Activated CD4-positive, alpha-beta T cell treated with anti-CD3 and anti-CD28 coated beads for 1 hour (primary cell): ENCODE data around the gene CPNE1.
A peak's percentile ranks its signal among the peaks of the same experiment; 100 is the strongest.
"Not testable (repeated sequence)": the region's sequence is repeated elsewhere in the genome, so short reads cannot be mapped to it uniquely, and the experiment has no call there.

Source experiments
- DNase-seq: peaks from one replicate; pipeline ENCODE4 v3.0.0-alpha.2; 2020

CPNE1 gene

GRCh38 chr20:35664466-35665206 lies at the start of gene CPNE1, which contains the start of gene RBM12:
CPNE1 (minus strand) TSS chr20:35664900; CDS start chr20:35632923, 31,977 bp downstream.
RBM12 (minus strand) TSS chr20:35664900; CDS start chr20:35655322, 9,578 bp downstream.
- peak; percentile 89 for DNase-seq

DNA sequence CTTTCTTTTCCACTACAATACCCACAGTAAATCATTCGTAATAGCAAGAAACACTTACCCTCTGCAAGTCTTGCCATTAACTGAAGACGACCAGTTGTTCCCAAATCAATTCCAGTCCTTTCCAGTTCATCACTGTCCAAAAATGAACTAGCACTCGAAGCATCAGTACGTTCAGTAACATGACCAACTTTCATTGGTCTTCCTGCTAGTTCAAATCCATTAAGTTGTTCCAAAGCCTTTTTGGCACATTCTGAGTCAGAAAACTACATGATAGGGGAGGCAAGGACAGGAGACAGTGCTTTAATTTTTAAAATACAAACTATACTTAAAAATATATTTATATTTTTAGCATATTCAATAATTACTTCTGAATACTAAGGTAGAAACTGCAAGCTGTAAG lies 49.4 kb upstream of the CPNE1 start:
- DNase-seq: no peak

DNA sequence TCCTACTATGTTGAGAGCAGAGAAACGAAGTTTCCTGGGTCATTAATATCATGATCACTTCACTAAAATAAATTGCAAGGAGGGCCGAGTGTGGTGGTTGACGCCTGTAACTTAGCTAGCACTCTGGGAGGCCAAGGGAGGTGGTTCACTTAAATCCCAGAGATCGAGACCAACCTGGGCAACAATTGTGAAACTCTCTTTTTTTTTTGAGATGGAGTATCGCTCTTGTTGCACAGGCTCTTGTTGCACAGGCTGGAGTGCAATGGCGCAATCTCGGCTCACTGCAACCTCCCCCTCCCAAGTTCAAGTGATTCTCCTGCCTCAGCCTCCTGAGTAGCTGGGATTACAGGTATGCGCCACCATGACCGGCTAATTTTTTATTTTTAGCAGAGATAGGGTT lies 48.4 kb upstream of the CPNE1 start:
- not testable (repeated sequence) for DNase-seq

DNA sequence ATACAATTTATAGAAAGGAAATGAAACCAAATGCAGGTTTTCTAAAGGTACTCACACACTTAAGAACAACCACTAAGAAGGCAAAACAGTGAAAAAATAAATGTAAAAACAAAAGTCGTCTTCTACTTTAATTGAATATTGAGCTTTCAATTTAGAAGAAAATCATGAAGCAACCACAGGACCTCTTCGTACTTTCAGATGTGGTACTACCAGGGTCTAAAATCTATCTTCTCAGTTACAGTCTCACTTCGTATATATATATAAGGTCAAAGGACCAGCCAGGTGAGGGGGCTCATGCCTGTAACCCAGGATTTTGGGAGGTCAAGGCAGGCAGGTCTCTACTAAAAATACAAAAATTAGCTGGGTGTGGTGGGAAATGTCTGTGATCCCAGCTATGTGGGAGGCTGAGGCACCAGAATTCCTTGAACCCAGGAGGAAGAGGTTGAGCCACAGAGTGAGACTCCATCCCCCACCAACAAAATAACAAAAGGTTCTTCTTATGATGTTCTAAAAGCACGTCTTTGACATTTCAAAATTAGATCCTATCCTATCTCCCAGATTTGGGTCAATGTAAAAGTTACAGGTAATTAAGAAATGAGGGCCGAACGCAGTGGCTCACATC lies 47.0 kb upstream of the CPNE1 start:
- DNase-seq: no peak

DNA sequence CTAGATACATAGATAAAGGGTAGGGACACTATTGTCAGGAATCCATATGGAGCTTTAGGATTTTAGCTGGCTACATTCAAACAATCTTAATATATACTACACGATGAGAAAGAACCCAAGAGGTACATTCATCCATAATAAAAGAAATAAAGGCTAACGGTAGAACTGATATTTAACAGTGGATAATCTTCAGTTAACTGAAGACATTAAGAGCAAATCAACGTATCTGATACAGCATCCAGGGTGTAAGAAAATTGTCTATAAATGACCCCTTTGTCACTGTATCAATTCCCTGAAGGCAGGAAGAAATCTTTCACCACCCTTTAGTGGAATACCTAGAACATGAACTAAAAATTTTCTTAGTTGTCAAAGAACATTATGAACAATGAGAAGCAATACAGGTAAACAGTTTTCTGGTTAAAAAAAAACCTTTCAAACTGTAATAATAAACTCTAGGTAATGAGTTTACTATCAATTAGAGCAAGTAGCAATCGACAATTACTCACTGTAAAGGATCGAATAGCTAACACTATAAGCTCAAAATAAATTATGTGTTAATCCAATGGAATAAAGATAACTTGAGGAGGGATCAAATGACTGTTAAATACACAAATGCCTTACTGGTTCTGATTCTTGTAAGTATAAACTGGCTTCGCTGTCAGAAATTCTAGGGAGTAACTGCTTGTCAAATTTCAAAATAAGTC lies 46.3 kb upstream of the CPNE1 start:
- DNase-seq: no peak

- no peak for DNase-seq
Measured at GRCh38 chr20:35710039-35710438, 45.3 kb upstream of the CPNE1 start.

- DNase-seq: no peak
Measured at GRCh38 chr20:35709259-35709658, 44.6 kb upstream of the CPNE1 start.

DNA sequence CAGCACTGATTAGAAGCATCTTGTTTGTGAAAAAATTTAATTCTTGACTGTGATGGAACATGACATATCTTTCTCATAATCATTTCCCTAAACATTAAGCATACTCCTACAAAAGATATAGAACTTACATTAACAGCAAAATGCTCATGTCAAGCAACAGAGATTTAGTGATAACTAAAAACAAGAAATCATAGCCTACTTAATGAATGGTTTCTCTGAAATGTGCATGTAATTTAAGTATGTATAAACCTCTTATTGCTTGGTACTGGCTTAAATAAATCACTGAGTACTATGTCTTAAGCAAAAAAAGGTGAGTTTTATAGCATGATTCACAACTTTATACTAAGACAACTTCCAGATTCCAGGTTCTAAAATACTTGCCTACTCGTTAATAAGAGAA lies 43.8 kb upstream of the CPNE1 start:
- no peak for DNase-seq

- not testable (repeated sequence) for DNase-seq
Measured at GRCh38 chr20:35706591-35707529, 42.2 kb upstream of the CPNE1 start.

GRCh38 chr20:35705894-35706293 lies 41.2 kb upstream of the CPNE1 start:
- not testable (repeated sequence) for DNase-seq

- no peak for DNase-seq
Measured at GRCh38 chr20:35704514-35705261, 40.0 kb upstream of the CPNE1 start.

DNA sequence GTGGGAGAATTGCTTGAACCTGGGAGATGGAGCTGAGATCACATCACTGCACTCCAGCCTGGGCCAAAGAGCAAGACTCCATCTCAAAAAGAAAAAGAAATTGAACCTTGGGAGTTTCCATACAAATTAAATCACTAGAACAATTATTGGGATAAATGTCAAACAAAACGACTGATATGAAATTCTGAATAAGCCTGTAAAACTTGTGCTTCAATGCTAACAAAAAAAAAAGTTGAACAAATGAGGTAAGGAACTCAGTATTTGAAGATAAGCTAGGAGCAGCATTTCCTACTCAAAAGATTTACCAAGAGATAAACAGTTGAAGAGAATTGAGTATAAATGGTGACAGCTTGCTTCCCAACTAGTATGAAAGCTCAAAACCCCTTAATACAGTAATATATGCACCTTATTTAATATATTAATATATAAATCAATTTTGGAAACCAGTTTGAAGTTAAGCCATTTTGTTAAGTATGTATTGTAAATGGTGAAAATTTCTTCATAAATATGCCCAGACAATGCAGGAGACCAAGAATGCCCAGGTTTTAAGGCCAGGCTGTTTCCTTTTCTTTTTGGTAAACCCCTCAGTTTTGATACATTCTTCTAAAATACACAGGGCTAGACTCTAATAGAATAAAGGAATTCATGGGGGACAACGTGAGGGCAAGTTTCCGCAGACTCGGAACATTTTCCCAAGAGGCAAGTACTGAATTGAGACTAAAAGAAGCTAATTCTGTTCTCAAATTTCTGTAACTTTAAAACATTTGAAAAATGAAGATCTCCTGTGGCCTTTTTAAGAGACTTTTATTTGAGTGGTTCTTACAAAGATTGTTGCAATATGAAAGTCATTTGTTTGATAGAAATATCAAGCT lies 38.4 kb upstream of the CPNE1 start:
- DNase-seq: no peak

DNA sequence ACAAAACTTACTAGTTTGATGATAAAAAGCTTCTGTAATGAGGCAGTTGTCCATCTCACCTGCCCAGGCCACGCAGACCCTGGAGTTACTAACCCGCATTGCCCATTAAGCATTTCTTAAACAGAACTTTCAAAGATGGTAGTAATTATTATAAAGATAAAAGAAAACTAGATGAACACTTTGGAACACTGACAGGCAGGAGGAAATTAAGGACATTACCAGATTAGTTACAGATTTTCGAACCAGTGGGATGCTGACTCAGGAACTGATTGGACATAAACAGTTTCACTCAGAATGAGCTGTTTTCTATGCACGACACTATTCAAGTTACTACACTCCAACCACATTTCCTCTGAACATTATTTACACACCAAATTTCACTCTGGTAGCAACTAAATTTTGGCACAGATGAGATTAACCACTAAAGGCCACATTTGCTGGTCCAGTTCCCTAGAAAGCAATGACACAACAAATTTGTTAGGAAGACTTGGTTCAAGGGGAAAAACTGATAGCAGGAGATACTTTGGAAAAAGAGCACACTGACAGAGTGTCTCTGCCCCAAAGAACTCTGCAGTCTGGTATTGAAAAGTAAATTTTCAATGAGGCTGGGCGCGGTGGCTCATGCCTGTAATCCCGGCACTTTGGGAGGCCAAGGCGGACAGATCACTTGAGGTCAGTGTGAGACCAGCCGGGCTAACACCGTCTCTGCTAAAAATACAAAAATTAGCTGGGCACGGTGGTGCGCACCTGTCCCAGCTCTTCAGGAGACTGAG lies 37.5 kb upstream of the CPNE1 start:
- DNase-seq: no peak

- no peak for DNase-seq
Measured at GRCh38 chr20:35700625-35701148, 36.0 kb upstream of the CPNE1 start.

GRCh38 chr20:35699957-35700624 lies 35.4 kb upstream of the CPNE1 start:
- no peak for DNase-seq

GRCh38 chr20:35699127-35699956 lies 34.6 kb upstream of the CPNE1 start, which contains the start of the genes NFS1 and ROMO1:
NFS1 (minus strand) TSS chr20:35699352; CDS start chr20:35699288, 64 bp downstream.
ROMO1 (plus strand) TSS chr20:35699405; CDS start chr20:35699633, 228 bp downstream.
- peak; percentile 78 for DNase-seq

- DNase-seq: no peak
Measured at GRCh38 chr20:35698298-35699126, 33.8 kb upstream of the CPNE1 start.
